ENCODE data around the gene IQCN.
A peak's percentile ranks its signal among the peaks of the same experiment; 100 is the strongest.

IQCN gene

GRCh38 chr19:18264137-18264854 is 10.0 kb downstream of the IQCN start:
- DNase-seq: no peak

GRCh38 chr19:18263324-18264136 is 10.7 kb downstream of the IQCN start:
- no peak for DNase-seq

GRCh38 chr19:18262917-18263316 is 11.3 kb downstream of the IQCN start:
- DNase-seq: no peak

GRCh38 chr19:18262144-18262543 is 12.1 kb downstream of the IQCN start:
- no peak for DNase-seq

GRCh38 chr19:18261474-18261873 is 12.8 kb downstream of the IQCN start:
- DNase-seq: no peak

- DNase-seq: no peak
Measured at GRCh38 chr19:18259893-18260292, 14.4 kb downstream of the IQCN start.

GRCh38 chr19:18257503-18258470 is 16.5 kb downstream of the IQCN start:
- no peak for DNase-seq

GRCh38 chr19:18254546-18255503 is 19.4 kb downstream of the IQCN start:
- DNase-seq: no peak

GRCh38 chr19:18253716-18254115 is 20.5 kb downstream of the IQCN start:
- DNase-seq: no peak

GRCh38 chr19:18253130-18253529 is 21.1 kb downstream of the IQCN start:
- no peak for DNase-seq

GRCh38 chr19:18252370-18252717 is 21.9 kb downstream of the IQCN start:
- DNase-seq: no peak

- peak; percentile 30 for DNase-seq
Measured at GRCh38 chr19:18251587-18252369, 22.5 kb downstream of the IQCN start.

GRCh38 chr19:18249834-18250233 is 24.4 kb downstream of the IQCN start:
- no peak for DNase-seq

- DNase-seq: no peak
Measured at GRCh38 chr19:18245297-18245696, 29.0 kb downstream of the IQCN start.

GRCh38 chr19:18239303-18239702 is 34.9 kb downstream of the IQCN start:
- no peak for DNase-seq

- DNase-seq: no peak
Measured at GRCh38 chr19:18234194-18234593, 40.1 kb downstream of the IQCN start.

GRCh38 chr19:18233224-18233825 is 40.9 kb downstream of the IQCN start:
- no peak for DNase-seq

- no peak for DNase-seq
Measured at GRCh38 chr19:18232540-18233223, 41.6 kb downstream of the IQCN start.

GRCh38 chr19:18231775-18232174 is 42.5 kb downstream of the IQCN start:
- DNase-seq: peak; percentile 65

Measured in NCI-H1436 treated with DMSO at 0.1 percent for 48 hours (cell line).